ENCODE measurements around the gene COX17. TPM values are rescaled to one million over a fixed set of nuclear protein-coding genes. Genes with fewer than 3 reads are reported as not detected.

The COX17 gene
- total RNA-seq, 1 experiment from 2014 or later: 51.3 TPM

GRCh38 chr3:119664370-119664769 is 12.8 kb downstream of the COX17 start:
- H3K9me3 Mint-ChIP-seq (ENCODE audit: low read depth, unreplicated experiment): no peaks in the 10 kb centered on the region
- CTCF ChIA-PET: no interaction called here
- no peak overlapping the region for H3K4me3 Mint-ChIP-seq (ENCODE audit: low read depth, unreplicated experiment)
- intact Hi-C loops (cut with micrococcal nuclease; ENCODE audit: unreplicated experiment): no loop called here
- BruUV-seq (replicated peaks): no TSS peak
- DNase-seq: no peak
- H3K4me1 Mint-ChIP-seq (ENCODE audit: low read depth, unreplicated experiment): no peaks in the 10 kb centered on the region
- TF ChIP-seq CTCF (IDR thresholded peaks at IDR 0.05; ENCODE audit: unreplicated experiment): no peak
- H3K27ac Mint-ChIP-seq (ENCODE audit: unreplicated experiment): no peak overlapping the region
- H3K36me3 Mint-ChIP-seq (ENCODE audit: insufficient read depth, unreplicated experiment): no peaks in the 10 kb centered on the region
- H3K27me3 Mint-ChIP-seq (ENCODE audit: unreplicated experiment): no peaks in the 10 kb centered on the region

GRCh38 chr3:119663885-119664284 is 13.3 kb downstream of the COX17 start:
- CTCF ChIA-PET: no interaction called here
- no peak for DNase-seq
- no peaks in the 10 kb centered on the region for H3K4me1 Mint-ChIP-seq (ENCODE audit: low read depth, unreplicated experiment)
- intact Hi-C loops (cut with micrococcal nuclease; ENCODE audit: unreplicated experiment): no loop called here
- no TSS peak for BruUV-seq (replicated peaks)
- H3K4me3 Mint-ChIP-seq (ENCODE audit: low read depth, unreplicated experiment): no peak overlapping the region
- no peaks in the 10 kb centered on the region for H3K9me3 Mint-ChIP-seq (ENCODE audit: low read depth, unreplicated experiment)
- TF ChIP-seq CTCF (IDR thresholded peaks at IDR 0.05; ENCODE audit: unreplicated experiment): no peak
- H3K27me3 Mint-ChIP-seq (ENCODE audit: unreplicated experiment): no peaks in the 10 kb centered on the region
- no peak overlapping the region for H3K27ac Mint-ChIP-seq (ENCODE audit: unreplicated experiment)
- H3K36me3 Mint-ChIP-seq (ENCODE audit: insufficient read depth, unreplicated experiment): no peaks in the 10 kb centered on the region

- H3K27me3 Mint-ChIP-seq (ENCODE audit: unreplicated experiment): no peaks in the 10 kb centered on the region
- BruUV-seq (replicated peaks): no TSS peak
- TF ChIP-seq CTCF (IDR thresholded peaks at IDR 0.05; ENCODE audit: unreplicated experiment): no peak
- CTCF ChIA-PET: no interaction called here
- H3K9me3 Mint-ChIP-seq (ENCODE audit: low read depth, unreplicated experiment): no peaks in the 10 kb centered on the region
- H3K4me3 Mint-ChIP-seq (ENCODE audit: low read depth, unreplicated experiment): no peak overlapping the region
- no peak overlapping the region for H3K27ac Mint-ChIP-seq (ENCODE audit: unreplicated experiment)
- DNase-seq: no peak
- intact Hi-C loops (cut with micrococcal nuclease; ENCODE audit: unreplicated experiment): no loop called here
- H3K36me3 Mint-ChIP-seq (ENCODE audit: insufficient read depth, unreplicated experiment): no peaks in the 10 kb centered on the region
- H3K4me1 Mint-ChIP-seq (ENCODE audit: low read depth, unreplicated experiment): no peaks in the 10 kb centered on the region
These were observed 14.4 kb downstream of the COX17 start for GRCh38 chr3:119662604-119663373.

- Mint-ChIP-seq H3K4me1 (ENCODE audit: low read depth, unreplicated experiment) (no peaks in the 10 kb centered on the region), H3K36me3 (ENCODE audit: insufficient read depth, unreplicated experiment) (no peaks in the 10 kb centered on the region), H3K9me3 (ENCODE audit: low read depth, unreplicated experiment) (no peaks in the 10 kb centered on the region), H3K4me3 (ENCODE audit: low read depth, unreplicated experiment) (no peak within 1 kb of the TSS), H3K27ac (ENCODE audit: unreplicated experiment) (no peak within 1 kb of the TSS), H3K27me3 (ENCODE audit: unreplicated experiment) (no peaks in the 10 kb centered on the region)
- no peak for TF ChIP-seq CTCF (IDR thresholded peaks at IDR 0.05; ENCODE audit: unreplicated experiment)
- CTCF ChIA-PET: no interaction called here
- no TSS peak for BruUV-seq (replicated peaks)
- intact Hi-C loops (cut with micrococcal nuclease; ENCODE audit: unreplicated experiment): no loop called here
- no peak for DNase-seq
These were observed 16.4 kb downstream of the COX17 start, which contains the start of gene POPDC2 for GRCh38 chr3:119660474-119661440. POPDC2 (minus strand) TSS chr3:119660589; CDS start chr3:119660423, 166 bp downstream.

Measured in Calu3 (cell line).